ENCODE results near the gene ANK3.
A peak's percentile ranks its signal among the peaks of the same experiment; 100 is the strongest.

ANK3 gene

DNA sequence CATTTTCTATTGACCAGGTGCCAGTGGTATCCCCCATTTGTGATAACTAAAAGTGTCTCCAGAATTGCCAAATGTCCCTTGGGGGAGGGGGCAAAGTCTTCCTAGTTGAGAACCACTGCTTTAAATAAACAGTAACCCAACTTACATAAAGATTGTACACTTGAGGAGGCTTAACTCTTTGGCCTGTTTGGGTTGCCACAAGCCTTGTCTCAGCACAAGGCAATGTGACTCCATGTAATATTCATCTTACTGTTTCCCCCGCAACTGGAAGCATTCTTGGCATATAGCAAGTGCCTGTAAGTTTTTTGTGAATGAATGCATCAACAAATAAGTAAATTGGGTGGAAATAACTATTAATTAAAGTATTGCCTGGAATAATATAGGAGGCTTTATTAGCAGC lies 108.3 kb downstream of the ANK3 start:
- no peak for DNase-seq (ENCODE audit: low spot score)

DNA sequence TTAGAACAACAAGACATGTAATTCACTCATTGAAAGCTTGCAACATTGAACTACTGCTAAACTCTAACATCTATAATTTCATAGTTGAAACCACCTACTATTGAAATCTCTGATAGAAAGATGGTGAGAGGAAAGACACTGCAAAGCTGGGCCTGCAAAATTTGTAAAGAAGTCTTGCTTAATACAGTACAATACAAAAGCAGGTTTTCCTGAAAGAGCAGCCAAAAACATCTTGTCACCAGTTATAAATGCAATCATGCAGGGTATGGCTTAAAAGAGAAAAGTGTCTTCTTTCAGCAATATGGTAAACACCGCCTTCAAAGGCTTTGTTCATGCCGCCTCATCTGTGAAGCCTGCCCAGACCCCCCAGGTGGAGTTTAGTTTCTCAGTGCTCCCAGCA lies 109.2 kb downstream of the ANK3 start:
- DNase-seq (ENCODE audit: low spot score), result no peak

DNA sequence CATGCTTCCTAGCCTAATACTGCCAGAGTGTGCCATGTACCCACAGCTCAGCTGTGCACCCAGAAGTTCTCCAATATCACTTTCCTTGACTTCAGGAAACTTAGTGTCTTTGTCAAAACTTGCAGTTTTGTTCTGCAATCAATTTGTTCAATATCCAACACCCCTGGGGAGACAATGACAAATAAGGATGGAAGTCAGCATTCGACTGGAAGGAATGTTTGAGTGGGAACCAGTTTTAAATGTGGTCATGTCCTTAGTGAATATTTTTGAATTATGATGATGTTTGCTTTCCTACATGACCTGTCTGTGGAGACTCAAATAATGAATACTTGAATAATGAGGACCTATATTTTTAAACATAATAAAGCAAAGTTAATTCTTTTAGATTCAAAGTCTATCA lies 112.0 kb downstream of the ANK3 start:
- DNase-seq (ENCODE audit: low spot score), result no peak

DNA sequence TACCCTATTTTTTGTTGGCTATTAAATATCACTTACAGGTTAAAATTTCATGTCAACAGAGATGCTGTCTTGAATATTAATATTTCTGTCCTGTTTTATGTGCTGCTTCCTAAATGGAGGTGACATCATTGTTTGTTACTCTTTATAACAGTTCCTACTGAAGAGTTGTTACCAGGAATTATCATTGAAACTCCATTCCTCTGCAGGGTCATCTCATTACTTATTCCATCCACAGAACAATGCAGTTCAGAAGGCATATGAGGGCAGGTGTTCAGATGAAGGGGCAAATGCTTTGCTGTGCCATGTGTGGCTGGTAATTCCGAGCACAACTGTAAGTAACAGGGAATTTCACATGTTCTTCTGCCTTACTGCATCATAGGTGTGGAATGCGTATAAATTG lies 113.4 kb downstream of the ANK3 start:
- no peak for DNase-seq (ENCODE audit: low spot score)

DNA sequence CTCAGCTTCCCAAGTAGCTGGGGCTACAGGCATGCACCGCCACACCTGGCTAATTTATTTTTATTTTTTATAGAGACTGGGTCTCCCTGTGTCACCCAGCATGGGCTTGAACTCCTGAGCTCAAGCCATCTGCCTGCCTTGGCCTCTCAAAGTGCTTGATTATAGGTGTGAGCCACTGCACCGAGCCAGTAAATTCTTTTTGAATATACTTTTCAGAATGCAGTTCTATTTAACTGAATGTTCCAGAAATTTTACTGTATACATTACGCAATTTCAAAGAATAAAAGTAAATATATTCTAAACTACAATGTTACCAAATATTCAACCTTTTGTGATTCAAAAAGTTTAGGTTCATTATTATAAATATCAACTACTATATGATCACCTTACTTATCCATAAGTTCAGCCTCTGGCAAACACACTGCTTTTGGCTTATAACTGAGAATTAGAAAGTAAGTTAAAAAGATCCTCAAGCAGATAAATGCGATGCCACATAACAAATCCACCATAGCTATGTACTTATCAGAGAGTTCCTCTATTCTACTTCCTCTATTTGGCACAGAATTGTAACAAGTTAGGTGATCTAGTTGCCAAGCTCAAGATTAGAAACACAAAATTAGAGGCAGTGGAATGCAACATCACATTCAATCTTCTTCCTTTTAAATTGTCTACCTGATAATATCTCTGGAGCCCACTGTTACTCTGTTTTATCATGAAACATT lies 118.2 kb downstream of the ANK3 start:
- DNase-seq (ENCODE audit: low spot score), result peak; percentile 51

DNA sequence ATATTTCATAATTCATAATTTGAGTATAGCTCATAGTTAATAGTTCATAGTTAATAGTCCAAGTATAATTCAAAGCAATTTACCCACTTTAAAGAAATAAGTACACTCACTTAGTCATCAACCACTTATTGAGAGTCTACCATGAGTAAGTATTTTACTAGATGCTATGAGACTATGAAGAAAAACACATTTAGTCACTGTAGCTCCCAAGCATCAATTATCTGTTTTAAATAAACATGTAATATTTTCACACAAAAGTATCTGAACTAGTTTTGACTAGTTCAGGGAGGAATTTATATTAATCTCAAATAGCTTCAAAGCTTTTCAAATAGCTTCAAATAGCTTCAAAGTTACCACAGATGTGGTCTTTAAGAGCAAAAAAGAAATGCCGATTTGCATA lies 119.2 kb downstream of the ANK3 start:
- DNase-seq (ENCODE audit: low spot score), result no peak

DNA sequence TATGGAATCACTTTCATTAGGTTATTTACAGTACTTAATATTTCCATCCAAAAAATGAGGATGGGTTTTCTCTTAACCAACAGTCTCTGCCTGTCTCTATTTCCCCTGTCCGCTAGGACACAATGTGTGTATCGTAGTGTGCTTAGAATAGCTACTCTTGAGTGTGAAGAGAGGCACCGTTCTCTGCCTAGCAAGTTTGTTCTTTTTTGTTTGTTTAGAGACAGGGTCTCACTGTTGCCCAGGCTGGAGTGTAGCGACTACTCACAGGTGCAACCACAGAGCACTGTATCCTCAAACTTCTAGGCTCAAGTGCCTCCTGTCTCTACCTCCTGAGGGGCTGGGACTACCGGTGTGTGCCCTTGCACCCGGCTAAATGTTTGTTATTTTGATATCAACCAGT lies 121.9 kb downstream of the ANK3 start:
- DNase-seq (ENCODE audit: low spot score), result no peak

DNA sequence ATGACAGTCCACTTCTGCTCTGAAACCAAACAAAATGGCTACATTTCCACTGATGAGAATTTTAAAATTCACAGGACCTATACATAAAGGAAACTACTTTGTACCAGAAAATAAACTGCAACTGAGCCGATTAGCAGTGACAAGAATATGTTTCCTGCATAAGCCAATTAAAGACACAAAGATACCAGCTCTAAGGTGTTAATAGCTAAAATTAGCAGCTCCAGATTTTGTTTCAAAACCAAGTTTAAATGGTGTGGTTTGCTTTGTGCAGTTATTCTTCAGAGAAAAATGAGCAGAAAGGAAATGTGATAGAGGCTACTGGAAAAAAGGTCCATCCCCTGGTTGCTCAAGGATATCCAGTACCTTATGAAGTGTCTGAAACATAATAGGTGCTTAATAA lies 123.2 kb downstream of the ANK3 start:
- DNase-seq (ENCODE audit: low spot score), result no peak

DNA sequence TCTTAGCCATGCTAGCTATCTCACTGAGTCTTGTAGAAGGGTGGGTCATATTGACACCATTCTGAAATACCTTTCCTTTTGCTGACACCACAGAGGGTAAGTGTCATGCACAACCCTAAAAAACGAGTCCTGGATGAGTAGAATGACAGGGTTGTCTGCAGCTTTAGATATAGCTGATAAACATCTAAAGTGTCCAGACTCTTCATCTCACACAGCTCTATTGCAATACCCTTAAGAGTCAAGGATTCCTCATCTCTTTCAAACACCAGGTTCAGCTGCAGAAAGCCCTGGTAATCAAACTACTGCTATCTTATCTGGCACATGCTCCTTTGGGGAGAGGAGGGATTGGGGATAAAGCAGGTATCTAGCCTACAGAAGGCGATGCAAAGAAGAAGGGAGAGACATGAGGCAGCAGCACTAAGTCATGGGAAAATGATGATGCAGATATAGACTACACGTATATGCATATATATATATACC lies 127.0 kb downstream of the ANK3 start:
- no peak for DNase-seq (ENCODE audit: low spot score)

DNA sequence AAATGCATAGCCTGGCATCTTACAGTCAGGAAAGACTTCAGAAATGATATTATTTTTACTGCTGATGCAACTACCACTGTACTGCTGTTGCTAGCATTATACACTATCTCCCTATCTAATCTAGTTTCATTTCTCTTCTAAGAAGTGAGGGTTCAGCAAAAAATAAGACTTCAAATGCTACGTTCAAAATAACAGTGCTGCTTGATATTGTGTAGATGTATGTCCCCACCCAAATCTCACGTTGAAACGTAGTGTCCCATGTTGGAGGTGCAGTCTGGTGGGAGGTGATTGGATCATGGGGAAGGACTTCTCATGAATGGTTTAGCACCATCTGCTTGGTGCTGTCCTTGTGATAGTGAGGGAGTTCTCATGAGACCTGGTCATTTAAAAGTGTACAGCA lies 129.4 kb downstream of the ANK3 start:
- DNase-seq (ENCODE audit: low spot score), result no peak

DNA sequence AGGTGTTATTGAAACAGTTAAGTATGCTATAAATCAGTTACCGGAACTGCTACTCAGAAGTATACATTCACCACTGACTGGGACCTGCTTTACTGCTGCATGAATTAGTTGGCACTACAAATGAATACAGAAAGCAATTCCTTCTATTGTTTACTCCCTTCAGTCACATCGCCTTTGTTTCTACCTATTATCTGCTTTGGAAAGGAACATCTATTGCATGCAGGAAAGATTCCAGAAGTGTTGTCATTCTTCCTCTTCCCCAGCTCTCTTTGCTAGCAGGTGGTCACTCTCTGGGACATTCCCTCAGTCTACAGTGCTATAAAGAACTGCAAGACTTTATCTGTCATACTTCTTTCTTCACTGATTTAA lies 131.3 kb downstream of the ANK3 start:
- DNase-seq (ENCODE audit: low spot score), result peak; percentile 63

DNA sequence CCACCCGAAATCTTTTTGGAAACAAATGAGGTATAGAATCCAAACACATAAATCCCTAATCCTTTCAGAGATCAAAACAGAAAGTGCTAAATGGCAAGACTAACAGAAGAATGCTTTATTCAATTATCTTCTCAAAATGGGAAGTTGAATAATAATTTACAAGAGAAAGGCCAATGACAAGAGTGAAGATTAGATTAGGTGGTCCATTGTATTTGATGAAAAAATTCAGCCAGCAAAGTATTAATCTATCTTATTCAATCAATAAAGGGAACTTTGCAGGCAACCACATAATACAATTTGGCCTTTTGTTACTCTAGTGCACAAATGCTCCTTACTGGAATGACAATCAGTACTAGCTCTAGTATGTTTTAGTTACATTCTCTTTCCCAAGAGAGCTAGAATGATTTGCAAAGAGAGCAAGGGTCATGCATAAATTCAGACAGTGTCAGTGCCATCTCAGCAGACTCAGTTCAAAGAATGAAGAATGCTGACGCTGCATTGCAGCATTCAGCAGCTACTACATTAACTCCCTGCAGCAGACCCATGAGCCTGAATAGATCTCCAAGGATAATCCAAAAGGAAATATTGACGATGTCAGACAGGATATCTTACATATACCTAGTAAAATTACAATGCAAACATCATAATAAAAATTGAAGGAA lies 131.8 kb downstream of the ANK3 start:
- peak; percentile 54 for DNase-seq (ENCODE audit: low spot score)

DNA sequence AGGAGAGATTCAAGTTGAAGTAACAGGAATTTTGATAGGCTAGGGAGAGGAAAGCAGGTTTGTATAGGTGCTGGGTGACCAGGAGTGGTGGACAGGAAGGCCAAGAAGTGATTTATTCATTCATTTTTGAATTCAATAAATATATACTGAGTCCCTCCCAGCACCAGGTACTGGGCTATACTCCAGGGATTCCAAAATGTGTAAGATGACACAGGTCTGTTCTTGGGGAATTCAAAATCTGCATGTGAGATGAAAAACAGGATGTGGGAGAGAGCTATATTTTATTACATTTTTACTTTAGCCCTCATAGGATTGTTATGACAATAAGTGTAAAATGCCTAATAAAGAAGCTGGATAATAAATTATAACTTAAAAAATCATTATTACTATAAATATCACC lies 134.9 kb downstream of the ANK3 start:
- DNase-seq (ENCODE audit: low spot score), result no peak

DNA sequence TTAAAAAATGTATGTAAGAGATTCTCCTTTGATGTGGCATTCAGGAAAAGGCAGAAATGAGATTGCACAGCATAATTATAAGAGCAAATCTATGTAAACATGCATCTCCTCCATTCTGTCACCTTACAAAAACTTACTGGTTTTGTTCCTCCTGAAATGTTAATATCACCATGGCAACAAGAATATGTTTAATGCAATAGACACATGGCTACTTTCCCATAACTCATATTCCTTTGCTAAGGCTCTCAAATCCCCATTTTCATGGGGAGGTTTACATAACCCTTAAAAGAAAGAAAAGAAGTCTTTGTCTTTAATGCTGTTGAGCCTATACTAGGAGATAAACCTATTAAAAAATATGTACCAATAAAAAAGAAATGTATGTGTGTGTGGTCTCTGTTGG lies 136.2 kb downstream of the ANK3 start:
- no peak for DNase-seq (ENCODE audit: low spot score)

DNA sequence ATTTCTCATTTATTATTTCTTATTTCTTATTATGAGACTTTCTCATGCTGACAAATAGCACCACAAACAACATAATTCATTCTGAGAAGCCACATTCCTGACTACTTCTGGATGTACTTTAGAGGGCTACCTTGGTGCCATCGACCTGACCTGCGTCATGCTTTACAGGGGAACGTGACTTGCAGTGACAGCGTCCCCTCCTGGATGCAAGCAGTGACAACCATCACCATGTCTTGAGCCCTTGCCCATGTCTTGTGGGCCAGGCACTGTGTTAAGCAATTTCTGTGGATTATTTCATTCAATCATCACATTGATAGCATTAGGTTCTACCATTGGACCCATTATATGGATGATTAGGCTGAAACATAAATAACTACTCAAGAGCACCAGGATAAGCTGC lies 137.0 kb downstream of the ANK3 start:
- no peak for DNase-seq (ENCODE audit: low spot score)

DNA sequence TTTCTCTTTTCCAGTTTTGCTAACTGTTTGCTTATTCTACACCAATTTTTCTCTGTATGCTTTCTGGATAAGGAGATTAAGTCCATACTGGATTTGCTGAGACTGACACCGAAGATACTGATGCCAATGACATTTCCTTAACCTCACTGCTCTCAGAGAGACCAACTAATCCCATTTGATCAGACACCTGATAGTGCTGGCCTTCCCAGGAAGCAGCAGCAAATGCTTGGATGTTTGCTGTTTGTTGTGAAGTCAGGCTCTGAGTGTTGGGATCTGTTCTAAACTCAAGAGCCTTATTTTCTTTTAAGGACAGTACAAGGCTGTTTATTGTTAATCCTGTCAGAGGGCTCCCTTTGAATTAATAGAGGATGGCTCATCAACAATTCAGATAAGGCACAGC lies 143.3 kb downstream of the ANK3 start:
- DNase-seq (ENCODE audit: low spot score), result no peak

DNA sequence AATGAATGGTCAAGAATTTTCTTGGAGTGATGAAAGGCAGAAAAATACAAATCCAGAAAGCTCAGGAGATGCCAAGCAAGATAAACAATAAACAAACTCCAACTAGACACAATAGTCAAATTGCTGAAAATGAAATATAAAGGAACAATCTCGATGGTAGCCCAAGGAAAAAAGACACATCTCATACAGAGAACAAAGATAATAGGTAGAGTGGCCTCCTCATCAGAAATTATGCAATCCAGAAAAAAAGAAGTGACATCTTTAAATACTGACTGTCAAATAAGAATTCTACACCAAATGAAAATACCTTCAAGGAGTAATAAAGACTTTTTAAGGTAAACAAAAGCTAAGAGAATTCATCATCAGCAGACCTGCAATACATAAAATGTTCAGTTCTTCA lies 150.4 kb downstream of the ANK3 start:
- no peak for DNase-seq (ENCODE audit: low spot score)

DNA sequence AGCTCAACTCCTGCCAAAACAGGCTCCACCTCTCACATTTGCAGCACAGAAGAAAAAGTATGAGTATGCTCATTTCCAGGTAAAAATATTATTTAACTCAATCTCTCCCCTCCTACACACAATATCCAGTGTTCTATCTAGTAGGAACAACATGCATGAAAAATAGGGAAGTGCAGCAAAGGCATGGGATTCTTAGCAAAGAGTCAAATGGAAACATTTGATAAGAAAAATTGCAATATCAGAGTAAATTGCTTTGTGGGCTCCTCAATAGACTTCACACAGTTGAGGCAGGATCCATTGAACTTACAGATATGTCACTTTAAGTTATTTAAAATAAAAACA lies 150.9 kb downstream of the ANK3 start:
- DNase-seq (ENCODE audit: low spot score), result no peak

DNA sequence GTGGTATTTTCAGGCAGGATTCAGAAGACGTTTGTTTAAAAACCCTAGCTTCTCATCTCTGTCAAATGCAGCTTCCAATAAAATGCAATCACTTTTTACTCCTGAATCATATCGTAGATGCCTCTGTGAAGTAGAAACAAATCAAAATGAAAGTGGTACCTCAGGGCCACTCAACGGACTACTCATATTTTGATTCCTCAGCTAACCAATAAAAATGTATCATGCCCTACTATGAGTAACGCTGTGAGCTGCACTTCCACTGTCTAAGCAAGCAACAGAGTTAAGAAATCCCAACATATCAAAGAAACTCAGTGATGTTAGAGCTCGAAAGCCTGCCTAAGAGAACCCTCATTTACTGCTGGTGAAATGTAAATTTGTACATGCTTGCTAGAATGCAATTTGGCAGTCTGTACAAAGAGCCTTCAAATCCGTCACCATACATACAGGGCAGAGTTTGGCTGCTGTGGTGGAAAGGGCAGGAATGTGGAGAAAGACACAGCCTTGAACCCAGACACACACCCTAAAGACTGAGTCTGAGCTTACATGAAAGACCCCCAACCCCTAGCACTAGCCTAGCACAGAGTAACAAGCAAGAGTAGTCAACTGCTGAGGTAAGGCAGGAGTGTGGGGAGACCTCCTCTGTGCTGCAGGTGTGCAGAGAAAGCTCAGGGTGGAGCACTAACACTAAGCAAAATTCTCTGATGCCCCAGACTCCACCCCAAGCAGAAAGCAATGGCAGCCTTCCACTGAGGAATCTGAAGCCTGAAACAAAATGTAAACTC lies 151.5 kb downstream of the ANK3 start:
- peak; percentile 62 for DNase-seq (ENCODE audit: low spot score)

DNA sequence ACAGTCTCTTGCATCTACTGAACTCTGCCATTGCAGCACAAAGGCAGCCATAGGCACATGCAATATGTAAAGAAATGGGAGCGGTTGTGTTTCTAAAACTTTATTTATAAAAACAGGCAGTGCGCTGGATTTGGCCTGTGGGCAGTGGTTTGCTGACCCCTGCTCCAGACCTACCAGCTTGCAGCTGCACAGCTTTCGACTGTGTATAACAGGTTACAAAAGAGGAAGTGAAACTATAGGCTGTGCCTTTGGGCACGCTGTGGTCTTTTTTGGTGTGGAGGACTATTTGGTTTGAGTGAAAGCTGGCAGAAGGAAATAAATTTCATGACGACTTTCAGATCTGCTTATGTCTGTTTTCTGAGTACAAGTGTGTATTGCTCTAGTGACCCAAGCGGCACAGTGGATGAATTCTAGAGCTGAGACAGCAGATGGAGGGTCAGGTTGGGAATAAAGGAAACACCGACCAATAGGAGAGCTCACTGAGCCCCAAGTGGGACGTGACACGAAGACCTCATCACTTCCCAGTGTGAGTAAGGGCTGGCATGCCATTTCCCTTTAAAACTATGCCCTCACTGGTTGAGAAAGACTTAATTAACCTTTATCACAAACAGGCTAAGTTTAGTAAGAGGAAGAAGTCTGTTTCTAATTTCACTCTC lies 152.7 kb downstream of the ANK3 start:
- DNase-seq (ENCODE audit: low spot score), result no peak

DNA sequence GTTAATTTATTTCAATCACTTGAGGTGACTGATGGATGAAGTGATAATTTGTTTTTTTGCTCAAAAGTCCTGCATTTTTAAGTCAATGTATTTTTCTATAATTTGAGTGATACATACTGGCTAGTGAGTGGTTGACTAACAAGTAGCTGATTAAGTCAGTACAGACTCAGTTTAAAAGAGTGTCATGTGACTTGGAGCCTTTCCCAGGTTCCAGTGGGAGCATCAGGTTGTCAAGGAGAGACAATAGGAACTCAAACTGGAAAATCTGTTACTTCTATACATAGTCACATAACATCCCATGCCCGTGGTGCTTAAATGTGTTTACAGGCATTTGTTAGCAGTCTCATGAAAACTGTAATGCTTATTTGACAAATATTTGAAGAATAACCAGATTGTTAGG lies 154.7 kb downstream of the ANK3 start:
- DNase-seq (ENCODE audit: low spot score), result peak; percentile 81

DNA sequence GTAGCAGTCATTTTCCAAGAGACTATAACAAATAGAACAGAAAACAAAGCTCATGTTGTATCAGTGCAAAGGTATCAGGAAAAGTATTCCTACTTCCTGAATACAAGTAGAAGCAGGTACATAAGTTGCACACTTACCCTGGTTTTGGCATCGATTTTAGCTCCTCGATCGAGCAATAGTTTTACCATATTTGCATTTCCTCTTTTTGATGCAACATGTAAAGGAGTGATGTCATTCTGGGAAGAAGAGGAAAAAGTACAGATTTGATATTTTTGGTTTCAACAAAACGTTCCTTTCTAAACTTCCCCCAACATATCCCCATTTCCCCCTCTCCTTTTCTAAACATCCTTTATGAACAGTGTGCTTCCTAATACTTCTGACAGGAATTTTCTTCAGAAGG lies 155.1 kb downstream of the ANK3 start:
- no peak for DNase-seq (ENCODE audit: low spot score)

DNA sequence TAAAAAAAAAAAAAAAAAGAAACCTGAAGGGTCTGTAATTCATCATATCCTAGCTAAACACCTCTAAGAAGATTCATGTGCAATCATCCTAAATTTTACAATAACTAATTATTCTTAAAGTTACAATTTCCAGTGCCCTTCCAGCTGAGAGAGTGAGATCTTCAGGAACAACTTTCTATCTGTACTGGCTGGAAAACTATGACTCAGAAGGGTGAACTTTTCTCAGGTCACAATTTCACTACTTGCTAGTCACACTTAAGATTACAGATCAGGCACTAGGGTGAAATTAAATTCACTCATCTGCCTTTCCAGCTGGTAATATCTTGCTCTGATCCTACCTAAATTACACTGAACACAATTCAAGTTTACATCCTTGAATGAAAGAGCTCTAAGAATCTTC lies 158.8 kb downstream of the ANK3 start:
- DNase-seq (ENCODE audit: low spot score), result no peak

Data from cerebellar cortex (tissue), 1 donor.